Limb (tissue), 2 donors: Measurements from ENCODE around the gene RCSD1.
A peak's percentile ranks its signal among the peaks of the same experiment; 100 is the strongest.

Experiments used
- DNase-seq, 2 donors: peaks; one replicate each; pipeline ENCODE4 v3.0.0-alpha.2; 2016; ENCODE audit errors: extremely low spot score in 2 of 2

RCSD1 gene

GRCh38 chr1:167640051-167640450, 10.0 kb downstream of the RCSD1 start:
- no peak for DNase-seq

GRCh38 chr1:167641786-167642500, 11.9 kb downstream of the RCSD1 start:
- no peak for DNase-seq

GRCh38 chr1:167642501-167642826, 12.4 kb downstream of the RCSD1 start:
- no peak for DNase-seq

GRCh38 chr1:167643441-167643840, 13.4 kb downstream of the RCSD1 start:
- no peak for DNase-seq

- DNase-seq, result no peak
These were observed 14.5 kb downstream of the RCSD1 start for GRCh38 chr1:167644551-167644950.

GRCh38 chr1:167645140-167645541, 15.1 kb downstream of the RCSD1 start:
- DNase-seq, result no peak

- no peak for DNase-seq
These were observed 15.8 kb downstream of the RCSD1 start for GRCh38 chr1:167645625-167646414.

GRCh38 chr1:167648252-167648849, 18.3 kb downstream of the RCSD1 start:
- no peak for DNase-seq

GRCh38 chr1:167648978-167649744, 19.1 kb downstream of the RCSD1 start:
- no peak for DNase-seq

- no peak for DNase-seq
These were observed 20.5 kb downstream of the RCSD1 start for GRCh38 chr1:167650269-167651160.

- no peak for DNase-seq
These were observed 21.2 kb downstream of the RCSD1 start for GRCh38 chr1:167651161-167651693.

GRCh38 chr1:167654975-167655575, 25.0 kb downstream of the RCSD1 start:
- no peak for DNase-seq

GRCh38 chr1:167656657-167657056, 26.6 kb downstream of the RCSD1 start:
- DNase-seq, result no peak

- no peak for DNase-seq
These were observed 28.7 kb downstream of the RCSD1 start for GRCh38 chr1:167658574-167659328.

GRCh38 chr1:167659450-167659849, 29.4 kb downstream of the RCSD1 start:
- DNase-seq, result peak in 1 of 2 donors; percentile 49

- DNase-seq, result no peak
These were observed 29.8 kb downstream of the RCSD1 start for GRCh38 chr1:167659881-167660280.

GRCh38 chr1:167661527-167662426, 31.7 kb downstream of the RCSD1 start:
- DNase-seq, result peak in 1 of 2 donors; percentile 50

GRCh38 chr1:167663002-167663772, 33.2 kb downstream of the RCSD1 start:
- DNase-seq, result no peak
